Lung (tissue), 12 donors: ENCODE data around the gene ZMYND19. TPM values are rescaled to one million over a fixed set of nuclear protein-coding genes. Genes with fewer than 3 reads are reported as not detected.

ENCODE experiments used
- ATAC-seq: fragments of 200-7000 bp; cut with Tn5 transposase; one replicate; pipeline ENCODE4 v1.9.1; 2020; ENCODE audit warnings: moderate number of reproducible peaks; ENCODE audit not compliant: insufficient read depth, low FRiP score
- DNase-seq, 3 donors: peaks; one replicate each; pipeline ENCODE4 v3.0.0-alpha.2; 2013 to 2017
- H3K27ac ChIP-seq, 2 donors: one replicate each; pipeline ENCODE4 v1.5.1; 2013; ENCODE audit warnings: mild to moderate bottlenecking in 2 of 2, moderate library complexity in 2 of 2, control low read depth in 1 of 2, inconsistent platforms in 1 of 2, low read depth in 1 of 2, low read length in 1 of 2
- H3K27me3 ChIP-seq, 3 donors: one replicate each; pipeline ENCODE4 v1.5.1; 2013; ENCODE audit warnings: low read length in 2 of 3; ENCODE audit not compliant: control insufficient read depth in 3 of 3, insufficient read depth in 3 of 3
- H3K36me3 ChIP-seq, 4 donors: one replicate each; pipeline ENCODE4 v1.5.1; 2013; ENCODE audit warnings: low read length in 4 of 4, mild to moderate bottlenecking in 1 of 4, moderate library complexity in 1 of 4; ENCODE audit not compliant: control insufficient read depth in 4 of 4, insufficient read depth in 4 of 4
- H3K4me1 ChIP-seq, 5 donors: one replicate each; pipeline ENCODE4 v1.5.1; 2013; ENCODE audit warnings: low read length in 5 of 5, mild to moderate bottlenecking in 2 of 5, moderate library complexity in 1 of 5; ENCODE audit not compliant: control insufficient read depth in 5 of 5, insufficient read depth in 5 of 5
- H3K4me3 ChIP-seq: one replicate; pipeline ENCODE4 v1.5.1; 2013; ENCODE audit warnings: mild to moderate bottlenecking, control low read depth, moderate library complexity
- H3K9ac ChIP-seq, 2 donors: one replicate each; pipeline ENCODE4 v1.5.1; 2013; ENCODE audit warnings: low read length in 2 of 2, control low read depth in 1 of 2; ENCODE audit not compliant: insufficient read depth in 1 of 2
- H3K9me3 ChIP-seq, 4 donors: one replicate each; pipeline ENCODE4 v1.5.1; 2013; ENCODE audit warnings: low read length in 3 of 4, mild to moderate bottlenecking in 1 of 4, moderate library complexity in 1 of 4; ENCODE audit not compliant: control insufficient read depth in 4 of 4, insufficient read depth in 3 of 4
- WGBS, 2 donors: extraction: QIAGEN DNeasy Blood & Tissue Kit; methylation state at CpG; one replicate each; pipeline ENCODE4 v1.1.7; 2013; 5-methylcytosine and 5-hydroxymethylcytosine counted together
- polyA plus RNA-seq, 2 donors: library from polyadenylated mRNA; stranded (reverse); fragments of 200-250 nt; gene quantifications; one replicate each; pipeline ENCODE4 v1.2.1, GENCODE V29; 2013
- total RNA-seq, 2 donors: library from RNA; depleted of rRNA in 1 of 2; stranded (reverse); fragments of >200 nt in 1 of 2; gene quantifications; one replicate each; pipeline ENCODE4 v1.2.1, GENCODE V29; 2014 to 2021
- TF ChIP-seq, protein P1 (sequence below): IDR thresholded peaks from 2 replicates; pipeline ENCODE4 v1.5.1; 2012; ENCODE audit warnings: mild to moderate bottlenecking; ENCODE audit errors: control extremely low read depth, extremely low read depth
- donor health status: control.
- donor health status: control.
- donor health status: Bipolar disorder and iron deficiency.
- donor health status: healthy.
- donor health status: DM: yes; HTN: yes; CAD: no.

Gene ZMYND19
- total and polyA plus RNA-seq, 4 donors, result 11.4 to 29.1 (median 20.5) TPM

DNA sequence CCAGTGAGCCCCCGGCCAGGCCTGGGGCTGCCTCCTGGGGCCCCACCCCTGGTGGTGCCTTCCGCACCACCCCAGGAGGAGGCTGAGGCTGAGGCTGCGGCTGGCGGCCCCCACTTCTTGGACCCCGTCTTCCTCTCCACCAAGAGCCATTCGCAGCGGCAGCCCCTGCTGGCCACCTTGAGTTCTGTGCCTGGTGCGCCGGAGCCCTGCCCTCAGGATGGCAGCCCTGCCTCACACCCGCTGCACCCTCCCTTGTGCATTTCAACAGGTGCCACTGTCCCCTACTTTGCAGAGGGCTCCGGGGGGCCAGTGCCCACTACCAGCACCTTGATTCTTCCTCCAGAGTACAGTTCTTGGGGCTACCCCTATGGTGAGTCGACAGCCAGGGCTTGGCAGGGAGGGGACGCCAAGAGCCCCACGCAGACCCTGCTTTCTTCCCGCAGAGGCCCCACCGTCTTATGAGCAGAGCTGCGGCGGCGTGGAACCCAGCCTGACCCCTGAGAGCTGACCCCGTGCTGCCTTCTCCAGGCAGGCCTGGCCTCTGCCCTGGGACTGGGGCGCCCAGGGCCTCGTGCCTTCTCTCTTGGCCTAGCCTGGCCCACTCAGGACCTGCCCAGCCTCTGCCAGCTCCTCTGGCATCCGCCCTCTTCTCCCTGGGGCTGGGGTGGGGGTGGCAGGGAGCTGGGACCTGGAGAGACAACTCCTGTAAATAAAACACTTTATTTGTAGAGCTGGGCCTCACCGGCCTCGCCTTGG is 24.5 kb upstream of the ZMYND19 start:
- H3K27me3 ChIP-seq, result no peaks in the 10 kb centered on the region
- H3K9ac ChIP-seq, result no peak overlapping the region
- H3K4me3 ChIP-seq, result no peak overlapping the region
- H3K4me1 ChIP-seq, result peaks cover 8 to 23% (median 12%) of the 10 kb centered on the region in 5 donors
- no peaks in the 10 kb centered on the region for H3K9me3 ChIP-seq
- peaks cover 0 to 27% (median 4%) of the 10 kb centered on the region in 4 donors for H3K36me3 ChIP-seq
- TF ChIP-seq, protein P1, sequence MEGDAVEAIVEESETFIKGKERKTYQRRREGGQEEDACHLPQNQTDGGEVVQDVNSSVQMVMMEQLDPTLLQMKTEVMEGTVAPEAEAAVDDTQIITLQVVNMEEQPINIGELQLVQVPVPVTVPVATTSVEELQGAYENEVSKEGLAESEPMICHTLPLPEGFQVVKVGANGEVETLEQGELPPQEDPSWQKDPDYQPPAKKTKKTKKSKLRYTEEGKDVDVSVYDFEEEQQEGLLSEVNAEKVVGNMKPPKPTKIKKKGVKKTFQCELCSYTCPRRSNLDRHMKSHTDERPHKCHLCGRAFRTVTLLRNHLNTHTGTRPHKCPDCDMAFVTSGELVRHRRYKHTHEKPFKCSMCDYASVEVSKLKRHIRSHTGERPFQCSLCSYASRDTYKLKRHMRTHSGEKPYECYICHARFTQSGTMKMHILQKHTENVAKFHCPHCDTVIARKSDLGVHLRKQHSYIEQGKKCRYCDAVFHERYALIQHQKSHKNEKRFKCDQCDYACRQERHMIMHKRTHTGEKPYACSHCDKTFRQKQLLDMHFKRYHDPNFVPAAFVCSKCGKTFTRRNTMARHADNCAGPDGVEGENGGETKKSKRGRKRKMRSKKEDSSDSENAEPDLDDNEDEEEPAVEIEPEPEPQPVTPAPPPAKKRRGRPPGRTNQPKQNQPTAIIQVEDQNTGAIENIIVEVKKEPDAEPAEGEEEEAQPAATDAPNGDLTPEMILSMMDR, result no peak
- DNase-seq, result no peak
- H3K27ac ChIP-seq, result peak overlapping the region in 1 of 2 donors; percentile 52
- no peak for ATAC-seq
- WGBS, 2 donors, result 93 to 95% methylated on average over 25 of the region's 25 CpGs

GRCh38 chr9:137613738-137614523 is 23.6 kb upstream of the ZMYND19 start:
- H3K9ac ChIP-seq, result no peak overlapping the region
- DNase-seq, result no peak
- H3K4me1 ChIP-seq, result peaks cover 7 to 22% (median 8%) of the 10 kb centered on the region in 5 donors
- peaks cover 0 to 27% (median 4%) of the 10 kb centered on the region in 4 donors for H3K36me3 ChIP-seq
- H3K27me3 ChIP-seq, result no peaks in the 10 kb centered on the region
- H3K27ac ChIP-seq, result peak overlapping the region in 1 of 2 donors; percentile 89
- no peaks in the 10 kb centered on the region for H3K9me3 ChIP-seq
- 94 to 95% methylated on average over 27 of the region's 27 CpGs for WGBS, 2 donors
- TF ChIP-seq, protein P1, result no peak
- no peak overlapping the region for H3K4me3 ChIP-seq
- ATAC-seq, result no peak

- ATAC-seq (no peak), DNase-seq (no peak)
- peaks cover 0 to 27% (median 4%) of the 10 kb centered on the region in 4 donors for H3K36me3 ChIP-seq
- 84 to 87% methylated on average over 5 of the region's 5 CpGs for WGBS, 2 donors
- no peaks in the 10 kb centered on the region for H3K9me3 ChIP-seq
- H3K27ac ChIP-seq, result peak overlapping the region in 1 of 2 donors; percentile 89
- H3K27me3 ChIP-seq, result no peaks in the 10 kb centered on the region
- TF ChIP-seq, protein P1, result no peak
- H3K9ac ChIP-seq, result no peak overlapping the region
- no peak overlapping the region for H3K4me3 ChIP-seq
- peaks cover 7 to 28% (median 8%) of the 10 kb centered on the region in 5 donors for H3K4me1 ChIP-seq
These were observed 22.9 kb upstream of the ZMYND19 start for GRCh38 chr9:137613259-137613658.
